Astrocyte (in vitro differentiated cells and primary cell): Measurements from ENCODE around the gene RPP25L. TPM values are rescaled to one million over a fixed set of nuclear protein-coding genes. Genes with fewer than 3 reads are reported as not detected.

ENCODE experiments used
- DNase-seq: peaks from one replicate; pipeline ENCODE4 v3.0.0-alpha.2; 2010; ENCODE audit warnings: low read depth
- FAIRE-seq: peaks from 2 replicates; lab custom pipeline; 2011; peaks lifted over from hg19 to GRCh38; lab: Jason Lieb, UNC
- H2AFZ ChIP-seq: 2 replicates; pipeline ENCODE4 v1.6.0; 2012; ENCODE audit warnings: low read depth, low read length, inconsistent platforms
- H3K27ac ChIP-seq: 2 replicates; pipeline ENCODE4 v1.5.1; 2011; ENCODE audit warnings: low read depth, low read length, inconsistent platforms
- H3K27me3 ChIP-seq: 2 replicates; pipeline ENCODE4 v1.6.0; 2011; ENCODE audit warnings: low read length, inconsistent platforms; ENCODE audit not compliant: insufficient read depth
- H3K36me3 ChIP-seq: 2 replicates; pipeline ENCODE4 v1.5.1; 2011; ENCODE audit warnings: low read length, inconsistent platforms; ENCODE audit not compliant: insufficient read depth
- H3K4me1 ChIP-seq: 2 replicates; pipeline ENCODE4 v1.5.1; 2011; ENCODE audit warnings: low read length, inconsistent platforms; ENCODE audit not compliant: insufficient read depth
- H3K4me2 ChIP-seq: 2 replicates; pipeline ENCODE4 v1.6.0; 2012; ENCODE audit warnings: low read length, inconsistent platforms
- H3K4me3 ChIP-seq: 2 replicates; pipeline ENCODE4 v1.5.1; 2011; ENCODE audit warnings: low read depth, mild to moderate bottlenecking, low read length, inconsistent platforms; ENCODE audit not compliant: insufficient read depth
- H3K79me2 ChIP-seq: 2 replicates; pipeline ENCODE4 v1.6.0; 2012; ENCODE audit warnings: mild to moderate bottlenecking, low read length, inconsistent platforms; ENCODE audit not compliant: insufficient read depth
- H3K9ac ChIP-seq: 2 replicates; pipeline ENCODE4 v1.6.0; 2012; ENCODE audit warnings: mild to moderate bottlenecking, low read length, inconsistent platforms
- H3K9me3 ChIP-seq: 2 replicates; pipeline ENCODE4 v1.5.1; 2012; ENCODE audit warnings: low read depth, mild to moderate bottlenecking, low read length, inconsistent platforms; ENCODE audit not compliant: insufficient read depth
- H4K20me1 ChIP-seq: 2 replicates; pipeline ENCODE4 v1.6.0; 2012; ENCODE audit warnings: low read length, inconsistent platforms; ENCODE audit not compliant: insufficient read depth
- H3K27ac Mint-ChIP-seq: one replicate; pipeline ENCODE4 v1.8.0; 2021; ENCODE audit warnings: mild to moderate bottlenecking, mixed read lengths; ENCODE audit not compliant: unreplicated experiment
- H3K27me3 Mint-ChIP-seq: one replicate; pipeline ENCODE4 v1.8.0; 2021; ENCODE audit warnings: low read depth, mixed read lengths; ENCODE audit not compliant: unreplicated experiment
- H3K36me3 Mint-ChIP-seq: one replicate; pipeline ENCODE4 v1.8.0; 2021; ENCODE audit warnings: low read depth, mixed read lengths; ENCODE audit not compliant: unreplicated experiment
- H3K4me1 Mint-ChIP-seq: one replicate; pipeline ENCODE4 v1.8.0; 2021; ENCODE audit warnings: low read depth, mixed read lengths; ENCODE audit not compliant: unreplicated experiment
- H3K4me3 Mint-ChIP-seq: one replicate; pipeline ENCODE4 v1.8.0; 2021; ENCODE audit warnings: mild to moderate bottlenecking, moderate library complexity, mixed read lengths; ENCODE audit not compliant: unreplicated experiment
- H3K9me3 Mint-ChIP-seq: one replicate; pipeline ENCODE4 v1.8.0; 2021; ENCODE audit warnings: mild to moderate bottlenecking, mixed read lengths; ENCODE audit not compliant: unreplicated experiment
- EZH2 ChIP-seq: IDR thresholded peaks from 2 replicates; pipeline ENCODE4 v1.6.1; 2012; ENCODE audit warnings: mild to moderate bottlenecking, low read length, inconsistent platforms; ENCODE audit not compliant: insufficient read depth
- total RNA-seq: library from RNA; stranded (reverse); gene quantifications from 2 replicates; pipeline ENCODE4 v1.2.1, GENCODE V29; 2021
- TF ChIP-seq, protein P1 (sequence below): IDR thresholded peaks from 2 replicates; pipeline ENCODE4 v1.5.1; 2011; ENCODE audit warnings: low read depth, mild to moderate bottlenecking, inconsistent platforms, low read length, moderate library complexity; ENCODE audit not compliant: insufficient read depth

The RPP25L gene
- total RNA-seq, 1 donor from 2014 or later: 13.9 TPM

DNA sequence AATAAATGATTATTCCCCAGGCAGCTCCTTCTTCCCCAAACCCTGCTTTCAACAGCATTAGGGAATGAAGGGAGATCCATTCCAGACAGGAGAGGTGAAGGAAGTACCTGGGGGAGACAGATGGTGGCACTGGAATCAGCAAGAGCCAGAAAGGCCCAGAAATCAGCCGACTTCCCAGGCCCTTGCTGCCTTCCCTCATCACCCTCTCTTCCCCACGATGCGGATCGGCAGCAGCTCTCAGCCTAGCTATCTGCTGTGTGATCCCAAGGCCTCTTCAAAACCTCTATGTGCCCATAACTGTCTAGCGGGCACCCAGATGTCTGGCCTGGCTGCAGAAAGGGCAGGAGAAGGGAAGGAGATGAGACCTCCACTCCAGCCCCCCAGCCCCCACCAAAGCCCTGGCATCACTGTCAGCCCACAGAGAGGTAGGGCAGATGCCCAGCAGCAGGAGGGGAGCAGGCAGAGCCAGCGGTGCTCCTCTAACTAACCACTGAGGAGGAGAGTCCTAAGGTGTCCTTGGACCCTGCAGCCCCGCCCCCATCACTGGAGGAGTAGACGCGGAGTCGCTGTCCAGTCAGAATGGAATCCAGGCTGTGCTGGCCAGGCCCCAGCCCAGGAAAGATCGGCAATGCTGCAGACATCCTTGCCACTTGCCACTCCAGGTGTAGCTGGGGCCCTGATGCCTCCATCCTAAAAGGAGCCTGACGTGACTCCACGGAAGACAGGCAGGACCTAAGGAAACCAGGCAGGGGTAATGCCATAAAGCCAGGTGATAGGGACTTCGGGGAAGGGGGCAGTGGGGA is 35.1 kb downstream of the RPP25L start:
- DNase-seq: no peak
- H3K27ac ChIP-seq: no peak overlapping the region
- Mint-ChIP-seq H3K27ac (peak overlapping the region; percentile 85), H3K4me1 (peaks cover 30% of the 10 kb centered on the region), H3K27me3 (peaks cover 26% of the 10 kb centered on the region), H3K4me3 (peak overlapping the region; percentile 78), H3K36me3 (no peaks in the 10 kb centered on the region), H3K9me3 (no peaks in the 10 kb centered on the region)
- no peak overlapping the region for H3K9ac ChIP-seq
- H3K9me3 ChIP-seq: no peaks in the 10 kb centered on the region
- H3K4me1 ChIP-seq: peaks cover 4% of the 10 kb centered on the region
- H3K4me3 ChIP-seq: no peak overlapping the region
- H3K4me2 ChIP-seq: peak overlapping the region; percentile 76
- TF ChIP-seq, protein P1, sequence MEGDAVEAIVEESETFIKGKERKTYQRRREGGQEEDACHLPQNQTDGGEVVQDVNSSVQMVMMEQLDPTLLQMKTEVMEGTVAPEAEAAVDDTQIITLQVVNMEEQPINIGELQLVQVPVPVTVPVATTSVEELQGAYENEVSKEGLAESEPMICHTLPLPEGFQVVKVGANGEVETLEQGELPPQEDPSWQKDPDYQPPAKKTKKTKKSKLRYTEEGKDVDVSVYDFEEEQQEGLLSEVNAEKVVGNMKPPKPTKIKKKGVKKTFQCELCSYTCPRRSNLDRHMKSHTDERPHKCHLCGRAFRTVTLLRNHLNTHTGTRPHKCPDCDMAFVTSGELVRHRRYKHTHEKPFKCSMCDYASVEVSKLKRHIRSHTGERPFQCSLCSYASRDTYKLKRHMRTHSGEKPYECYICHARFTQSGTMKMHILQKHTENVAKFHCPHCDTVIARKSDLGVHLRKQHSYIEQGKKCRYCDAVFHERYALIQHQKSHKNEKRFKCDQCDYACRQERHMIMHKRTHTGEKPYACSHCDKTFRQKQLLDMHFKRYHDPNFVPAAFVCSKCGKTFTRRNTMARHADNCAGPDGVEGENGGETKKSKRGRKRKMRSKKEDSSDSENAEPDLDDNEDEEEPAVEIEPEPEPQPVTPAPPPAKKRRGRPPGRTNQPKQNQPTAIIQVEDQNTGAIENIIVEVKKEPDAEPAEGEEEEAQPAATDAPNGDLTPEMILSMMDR: no peak
- TF ChIP-seq EZH2: no peak
- FAIRE-seq: no peak
- no peak overlapping the region for H2AFZ ChIP-seq
- H4K20me1 ChIP-seq: peaks cover 15% of the 10 kb centered on the region
- H3K27me3 ChIP-seq: peaks cover 51% of the 10 kb centered on the region
- no peaks in the 10 kb centered on the region for H3K36me3 ChIP-seq
- H3K79me2 ChIP-seq: no peaks in the 10 kb centered on the region

DNA sequence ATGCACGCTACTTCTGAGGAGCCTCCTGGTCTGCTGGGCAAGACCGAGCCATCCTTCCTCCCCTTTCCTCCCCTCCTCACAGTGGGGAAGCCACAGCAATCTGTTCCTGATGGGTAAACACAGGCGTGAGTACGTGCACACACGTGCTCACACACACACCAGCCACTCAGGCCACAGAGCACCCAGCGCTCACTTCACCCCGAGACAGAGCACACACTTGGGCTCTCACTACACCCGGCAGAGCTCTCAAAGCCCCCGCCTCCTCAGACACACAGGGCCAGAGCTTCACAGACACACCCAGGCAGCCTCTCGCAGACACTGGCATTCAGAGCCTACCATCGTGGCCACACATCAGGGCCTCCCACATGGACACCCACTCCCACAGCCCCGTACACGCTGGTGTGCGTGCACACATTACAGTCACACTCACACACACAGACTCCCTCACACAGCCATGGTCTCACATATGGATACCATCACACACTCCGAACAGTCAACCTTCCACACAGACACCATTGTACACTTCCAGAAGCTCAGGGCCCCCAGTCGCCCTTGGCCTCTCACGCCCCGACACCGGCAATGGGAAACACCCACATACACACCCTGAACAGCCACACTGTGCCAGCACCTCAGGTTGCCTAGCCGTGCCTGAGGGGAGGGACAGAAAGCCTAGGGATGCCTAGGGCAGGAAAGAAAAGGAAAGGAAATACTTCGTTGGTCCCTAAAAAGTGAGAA is 35.9 kb downstream of the RPP25L start:
- Histone ChIP-seq H3K27ac (no peak overlapping the region), H4K20me1 (peaks cover 15% of the 10 kb centered on the region), H3K9me3 (no peaks in the 10 kb centered on the region), H3K4me1 (peaks cover 4% of the 10 kb centered on the region), H3K9ac (no peak overlapping the region), H2AFZ (no peak overlapping the region), H3K4me3 (no peak overlapping the region), H3K4me2 (no peak overlapping the region), H3K79me2 (no peaks in the 10 kb centered on the region), H3K36me3 (no peaks in the 10 kb centered on the region), H3K27me3 (peaks cover 48% of the 10 kb centered on the region)
- TF ChIP-seq, protein P1: no peak
- no peak for TF ChIP-seq EZH2
- Mint-ChIP-seq H3K9me3 (no peaks in the 10 kb centered on the region), H3K4me1 (peaks cover 30% of the 10 kb centered on the region), H3K27me3 (peaks cover 30% of the 10 kb centered on the region), H3K27ac (peak overlapping the region; percentile 44), H3K4me3 (peak overlapping the region; percentile 43), H3K36me3 (no peaks in the 10 kb centered on the region)
- DNase-seq: no peak
- FAIRE-seq: no peak
